Dermis microvascular lymphatic vessel endothelial cell (primary cell): Measurements from ENCODE around the gene SLC35F1. TPM values are rescaled to one million over a fixed set of nuclear protein-coding genes. Genes with fewer than 3 reads are reported as not detected.

ENCODE experiments used
- DNase-seq, 2 donors: peaks; one replicate each; pipeline versions ENCODE4 v3.0.0 to v3.0.0-alpha.2; 2010; ENCODE audit warnings: low read depth in 2 of 2
- total RNA-seq: library from RNA; depleted of rRNA; stranded (reverse); fragments of >200 nt; gene quantifications from 2 replicates; pipeline ENCODE4 v1.2.1, GENCODE V29; 2014

The SLC35F1 gene
- total RNA-seq, 1 donor from 2014 or later, result under 0.01 TPM

DNA sequence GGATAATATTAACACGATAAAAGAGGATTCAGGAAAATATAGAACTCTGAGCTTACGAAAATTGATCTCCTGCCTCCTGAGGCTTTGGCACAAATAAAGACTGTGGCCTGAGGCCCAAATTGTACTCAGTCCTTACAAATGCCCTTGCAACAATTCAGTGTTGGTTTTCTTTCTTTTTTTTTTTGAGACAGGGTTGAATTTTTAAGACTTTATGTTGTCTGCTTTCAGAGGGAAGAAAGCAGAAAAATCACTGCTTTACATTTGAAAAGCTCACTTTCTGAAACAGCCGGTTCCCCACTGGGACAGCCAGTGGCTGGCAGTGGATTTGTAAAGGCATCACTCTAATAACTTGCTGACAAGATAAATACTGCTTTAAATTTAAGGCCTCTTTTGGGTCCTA is 290.5 kb downstream of the SLC35F1 start:
- no peak for DNase-seq

GRCh38 chr6:118198746-118199145 is 291.7 kb downstream of the SLC35F1 start:
- DNase-seq, result no peak

DNA sequence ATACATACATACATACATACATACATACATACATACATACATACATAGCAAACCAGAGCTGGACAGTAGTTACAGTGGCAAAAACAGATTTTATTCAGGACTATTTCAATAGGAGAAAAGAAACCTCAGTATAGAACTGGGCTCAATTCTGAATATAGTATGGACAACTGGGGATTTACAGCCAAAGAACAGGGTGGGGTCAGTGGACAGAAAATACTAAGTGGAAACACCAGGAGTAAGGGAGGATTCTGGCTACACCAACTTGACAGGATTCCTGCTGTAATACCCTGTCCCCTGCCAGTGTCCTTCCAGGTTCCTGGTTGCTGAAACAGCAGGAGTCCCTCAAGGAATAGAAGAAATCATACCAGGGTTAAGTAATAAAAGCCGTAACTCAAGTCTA is 293.1 kb downstream of the SLC35F1 start:
- no peak for DNase-seq

DNA sequence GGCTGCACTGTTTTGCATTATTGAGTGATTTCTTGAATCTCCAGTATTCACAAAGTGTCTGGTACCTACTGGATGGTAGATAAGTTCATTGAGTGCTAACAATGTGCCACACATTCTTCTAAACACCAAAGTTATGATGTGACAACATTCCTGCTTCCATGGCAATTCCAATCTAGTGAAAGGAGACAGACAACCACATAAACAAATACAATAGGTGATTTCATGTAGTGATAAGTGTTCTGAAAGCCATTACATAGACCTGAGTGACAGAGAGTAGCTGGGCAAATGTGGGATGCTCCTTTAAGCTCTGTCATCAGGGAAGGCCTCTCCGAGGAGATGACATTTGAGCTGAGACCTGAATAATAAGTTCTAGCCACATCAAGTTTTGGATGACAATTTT is 295.5 kb downstream of the SLC35F1 start:
- DNase-seq, result no peak

DNA sequence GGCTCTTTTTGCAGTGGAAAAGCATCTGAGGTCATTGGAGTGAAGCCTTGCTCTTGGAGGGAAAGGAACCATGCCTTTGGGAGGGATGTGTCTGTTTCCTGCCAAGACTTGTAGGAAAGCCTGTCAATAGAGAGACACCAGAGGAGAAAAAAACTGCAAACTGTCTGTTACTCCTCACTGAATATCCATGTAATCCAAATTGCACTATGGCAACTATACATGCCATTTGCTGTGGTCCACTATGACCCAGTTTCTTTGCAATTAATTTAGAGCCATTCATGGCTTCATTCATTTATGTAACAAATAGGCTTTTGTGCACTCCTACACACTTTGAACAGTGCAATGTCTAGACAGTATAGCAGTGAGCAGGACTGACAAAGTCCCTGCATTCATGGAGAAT is 296.5 kb downstream of the SLC35F1 start:
- DNase-seq, result no peak

- no peak for DNase-seq
These were observed 299.2 kb downstream of the SLC35F1 start for GRCh38 chr6:118206221-118206620.

GRCh38 chr6:118207947-118208346 is 300.9 kb downstream of the SLC35F1 start:
- DNase-seq, result no peak

DNA sequence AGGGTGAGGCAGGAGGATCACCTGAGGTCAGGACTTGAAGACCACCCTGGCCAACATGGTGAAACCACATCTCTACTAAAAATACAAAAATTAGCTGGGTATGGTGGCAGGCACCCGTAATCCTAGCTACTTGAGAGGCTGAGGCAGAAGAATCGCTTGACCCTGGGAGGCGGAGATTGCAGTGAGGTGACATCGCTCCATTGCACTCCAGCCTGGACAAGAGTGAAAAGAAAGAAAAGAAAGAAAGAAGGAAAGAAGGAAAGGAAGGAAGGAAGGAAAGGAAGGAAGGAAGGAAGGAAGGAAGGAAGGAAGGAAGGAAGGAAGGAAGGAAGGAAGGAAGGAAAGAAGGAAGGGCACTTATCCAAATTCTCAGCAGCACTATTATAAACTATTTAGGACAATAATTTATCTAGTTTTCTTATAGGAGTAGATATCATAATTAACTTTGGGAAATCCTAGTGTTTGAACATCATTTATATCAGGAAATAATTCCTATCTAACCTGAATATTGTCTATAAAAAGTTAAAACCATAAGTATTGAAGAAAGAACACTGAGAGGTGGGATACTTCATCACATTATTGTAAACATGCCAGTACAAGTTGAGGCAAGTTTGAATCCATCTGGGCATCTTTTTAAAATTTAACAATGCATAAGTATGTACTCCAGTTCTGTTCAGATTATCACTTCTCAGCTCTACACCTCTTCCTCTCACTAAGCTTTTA is 305.5 kb downstream of the SLC35F1 start:
- no peak for DNase-seq

GRCh38 chr6:118215269-118215668 is 308.2 kb downstream of the SLC35F1 start:
- no peak for DNase-seq

- DNase-seq, result no peak
These were observed 309.7 kb downstream of the SLC35F1 start for GRCh38 chr6:118216751-118217150.

GRCh38 chr6:118218156-118218555 is 311.1 kb downstream of the SLC35F1 start:
- no peak for DNase-seq

DNA sequence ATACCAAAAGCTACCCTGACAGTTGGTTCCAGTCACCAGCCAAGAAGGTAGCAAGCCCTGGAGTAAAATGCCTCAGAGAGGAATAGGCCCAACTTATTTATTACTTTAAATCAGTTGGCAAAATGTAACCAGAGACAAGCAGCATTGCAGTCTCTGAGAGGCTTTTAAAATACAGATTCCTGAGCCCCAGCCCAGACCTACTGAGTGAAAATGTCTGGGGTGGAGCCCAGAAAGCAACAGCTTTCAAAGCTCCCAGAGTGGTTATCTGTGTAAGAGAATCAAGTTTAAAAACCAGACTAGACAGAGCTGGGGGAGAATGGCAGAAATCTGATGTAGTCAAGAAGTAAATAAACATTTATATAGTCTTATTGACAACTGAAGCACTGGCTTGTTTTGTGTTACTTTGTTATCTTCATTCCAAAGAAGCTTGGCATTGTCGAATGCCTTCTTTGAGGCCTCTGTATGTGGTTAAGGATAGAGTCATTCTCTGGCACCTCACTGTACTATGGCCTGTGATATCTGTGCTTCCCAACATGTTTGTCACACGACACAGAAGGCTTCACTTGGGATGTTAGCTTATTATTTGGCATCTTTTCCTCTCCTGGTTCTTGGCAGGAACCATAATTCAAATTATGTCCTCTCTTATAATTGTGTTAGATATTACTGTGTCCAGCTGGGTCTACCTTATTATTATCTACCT is 313.5 kb downstream of the SLC35F1 start:
- no peak for DNase-seq

GRCh38 chr6:118223316-118223715 is 316.3 kb downstream of the SLC35F1 start:
- DNase-seq, result no peak

- DNase-seq, result no peak
These were observed 321.8 kb downstream of the SLC35F1 start for GRCh38 chr6:118228886-118229285.

DNA sequence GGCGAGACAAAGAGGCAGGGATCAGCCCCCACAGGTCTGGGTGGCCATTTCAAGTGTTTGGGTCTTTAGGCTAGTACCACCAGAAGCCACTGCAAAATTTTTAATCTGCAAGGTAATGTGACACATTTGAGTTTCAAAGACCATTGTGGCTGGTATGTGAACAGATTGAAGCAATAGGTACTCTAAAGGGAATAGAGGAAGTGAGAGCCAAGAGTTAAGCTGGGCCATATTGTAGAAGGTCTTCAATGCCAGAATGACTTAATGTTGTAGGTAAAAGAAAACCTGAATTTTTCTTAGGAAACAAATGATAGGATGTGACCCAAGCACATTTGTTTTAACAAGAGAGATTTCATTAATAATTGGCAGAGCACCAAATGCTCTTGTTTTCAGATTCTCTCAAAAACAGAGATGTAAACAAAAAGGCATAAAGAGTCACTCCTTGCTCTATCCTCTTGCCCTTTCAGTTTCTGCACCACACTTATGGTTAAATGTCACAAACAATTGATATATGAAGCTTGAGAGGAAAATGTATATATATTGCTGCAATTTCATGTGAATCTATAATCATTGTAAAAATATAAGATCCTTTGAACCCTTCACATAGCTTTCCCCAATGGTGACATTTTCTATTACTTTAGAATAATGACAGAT is 333.9 kb downstream of the SLC35F1 start:
- DNase-seq, result no peak

DNA sequence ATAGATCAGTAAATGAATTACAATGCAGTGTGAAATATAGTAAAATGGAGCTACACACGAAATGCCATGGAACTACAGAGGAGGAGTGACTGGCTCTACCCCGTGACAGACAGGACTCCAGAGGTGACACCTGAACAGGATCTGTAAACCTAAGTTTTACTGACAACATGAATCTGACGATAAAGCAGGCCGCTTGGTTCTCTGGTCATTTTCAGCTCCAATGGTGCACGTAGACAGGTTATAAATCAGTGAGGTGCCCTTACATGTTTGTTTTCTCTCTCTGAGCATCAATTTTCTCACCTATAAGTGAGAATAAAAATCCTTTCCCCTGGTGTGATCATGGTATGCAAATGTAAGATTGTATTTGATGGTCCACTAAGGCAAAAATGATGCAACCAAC is 339.3 kb downstream of the SLC35F1 start:
- DNase-seq, result no peak

DNA sequence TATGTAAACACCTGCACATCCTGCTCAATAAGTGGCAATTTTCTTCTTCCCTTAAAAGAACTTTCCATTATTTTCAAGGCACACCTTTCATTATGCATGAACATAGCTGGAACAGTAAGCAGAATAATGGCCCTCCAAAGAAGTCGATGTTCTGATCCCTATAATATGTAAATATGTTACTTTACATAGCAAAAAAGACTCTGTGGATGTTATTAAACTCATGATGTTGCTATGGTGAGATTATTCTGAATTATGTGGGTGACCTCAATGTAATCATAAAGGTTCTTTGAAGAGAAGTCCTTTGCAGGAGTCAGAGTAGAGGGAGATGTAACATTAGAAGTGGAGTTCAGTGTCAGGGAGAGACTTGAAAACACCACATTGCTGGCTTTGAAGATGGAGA is 341.1 kb downstream of the SLC35F1 start:
- DNase-seq, result no peak

- DNase-seq, result peak in 1 of 2 donors; percentile 2
These were observed 342.6 kb downstream of the SLC35F1 start for GRCh38 chr6:118249680-118250079.

- no peak for DNase-seq
These were observed 345.4 kb downstream of the SLC35F1 start for GRCh38 chr6:118252474-118252873.

DNA sequence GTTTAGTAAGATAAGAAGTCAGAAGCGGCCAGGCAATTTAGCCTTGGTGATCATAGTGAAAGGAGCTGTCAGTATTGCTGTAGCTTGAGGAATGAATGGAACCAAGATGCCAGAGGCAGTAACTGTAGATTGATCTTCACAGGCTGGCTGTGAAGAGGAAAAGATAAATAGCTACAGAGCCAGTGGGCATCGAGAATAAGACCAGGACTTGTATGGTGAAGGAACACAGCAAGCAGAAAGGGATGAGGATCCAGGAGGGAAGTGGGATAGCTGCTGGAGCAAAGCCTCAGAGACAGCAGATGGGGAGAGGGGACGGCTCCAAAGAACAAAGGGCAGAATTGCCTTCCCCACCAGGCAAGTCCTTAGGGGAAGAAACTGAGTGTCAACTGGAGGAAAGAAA is 346.7 kb downstream of the SLC35F1 start:
- no peak for DNase-seq

GRCh38 chr6:118260833-118261232 is 353.8 kb downstream of the SLC35F1 start:
- no peak for DNase-seq

- peak in 1 of 2 donors; percentile 13 for DNase-seq
These were observed 356.9 kb downstream of the SLC35F1 start for GRCh38 chr6:118263921-118264486.
